Astrocyte (in vitro differentiated cells and primary cell): ENCODE results near the gene C3orf52. TPM values are rescaled to one million over a fixed set of nuclear protein-coding genes. Genes with fewer than 3 reads are reported as not detected.

ENCODE experiments used
- DNase-seq: peaks from one replicate; pipeline ENCODE4 v3.0.0-alpha.2; 2010; ENCODE audit warnings: low read depth
- FAIRE-seq: peaks from 2 replicates; lab custom pipeline; 2011; peaks lifted over from hg19 to GRCh38; lab: Jason Lieb, UNC
- H2AFZ ChIP-seq: 2 replicates; pipeline ENCODE4 v1.6.0; 2012; ENCODE audit warnings: low read depth, low read length, inconsistent platforms
- H3K27ac ChIP-seq: 2 replicates; pipeline ENCODE4 v1.5.1; 2011; ENCODE audit warnings: low read depth, low read length, inconsistent platforms
- H3K27me3 ChIP-seq: 2 replicates; pipeline ENCODE4 v1.6.0; 2011; ENCODE audit warnings: low read length, inconsistent platforms; ENCODE audit not compliant: insufficient read depth
- H3K36me3 ChIP-seq: 2 replicates; pipeline ENCODE4 v1.5.1; 2011; ENCODE audit warnings: low read length, inconsistent platforms; ENCODE audit not compliant: insufficient read depth
- H3K4me1 ChIP-seq: 2 replicates; pipeline ENCODE4 v1.5.1; 2011; ENCODE audit warnings: low read length, inconsistent platforms; ENCODE audit not compliant: insufficient read depth
- H3K4me2 ChIP-seq: 2 replicates; pipeline ENCODE4 v1.6.0; 2012; ENCODE audit warnings: low read length, inconsistent platforms
- H3K4me3 ChIP-seq: 2 replicates; pipeline ENCODE4 v1.5.1; 2011; ENCODE audit warnings: low read depth, mild to moderate bottlenecking, low read length, inconsistent platforms; ENCODE audit not compliant: insufficient read depth
- H3K79me2 ChIP-seq: 2 replicates; pipeline ENCODE4 v1.6.0; 2012; ENCODE audit warnings: mild to moderate bottlenecking, low read length, inconsistent platforms; ENCODE audit not compliant: insufficient read depth
- H3K9ac ChIP-seq: 2 replicates; pipeline ENCODE4 v1.6.0; 2012; ENCODE audit warnings: mild to moderate bottlenecking, low read length, inconsistent platforms
- H3K9me3 ChIP-seq: 2 replicates; pipeline ENCODE4 v1.5.1; 2012; ENCODE audit warnings: low read depth, mild to moderate bottlenecking, low read length, inconsistent platforms; ENCODE audit not compliant: insufficient read depth
- H4K20me1 ChIP-seq: 2 replicates; pipeline ENCODE4 v1.6.0; 2012; ENCODE audit warnings: low read length, inconsistent platforms; ENCODE audit not compliant: insufficient read depth
- H3K27ac Mint-ChIP-seq: one replicate; pipeline ENCODE4 v1.8.0; 2021; ENCODE audit warnings: mild to moderate bottlenecking, mixed read lengths; ENCODE audit not compliant: unreplicated experiment
- H3K27me3 Mint-ChIP-seq: one replicate; pipeline ENCODE4 v1.8.0; 2021; ENCODE audit warnings: low read depth, mixed read lengths; ENCODE audit not compliant: unreplicated experiment
- H3K36me3 Mint-ChIP-seq: one replicate; pipeline ENCODE4 v1.8.0; 2021; ENCODE audit warnings: low read depth, mixed read lengths; ENCODE audit not compliant: unreplicated experiment
- H3K4me1 Mint-ChIP-seq: one replicate; pipeline ENCODE4 v1.8.0; 2021; ENCODE audit warnings: low read depth, mixed read lengths; ENCODE audit not compliant: unreplicated experiment
- H3K4me3 Mint-ChIP-seq: one replicate; pipeline ENCODE4 v1.8.0; 2021; ENCODE audit warnings: mild to moderate bottlenecking, moderate library complexity, mixed read lengths; ENCODE audit not compliant: unreplicated experiment
- H3K9me3 Mint-ChIP-seq: one replicate; pipeline ENCODE4 v1.8.0; 2021; ENCODE audit warnings: mild to moderate bottlenecking, mixed read lengths; ENCODE audit not compliant: unreplicated experiment
- EZH2 ChIP-seq: IDR thresholded peaks from 2 replicates; pipeline ENCODE4 v1.6.1; 2012; ENCODE audit warnings: mild to moderate bottlenecking, low read length, inconsistent platforms; ENCODE audit not compliant: insufficient read depth
- total RNA-seq: library from RNA; stranded (reverse); gene quantifications from 2 replicates; pipeline ENCODE4 v1.2.1, GENCODE V29; 2021
- TF ChIP-seq, protein P1 (sequence below): IDR thresholded peaks from 2 replicates; pipeline ENCODE4 v1.5.1; 2011; ENCODE audit warnings: low read depth, mild to moderate bottlenecking, inconsistent platforms, low read length, moderate library complexity; ENCODE audit not compliant: insufficient read depth

Gene C3orf52
- total RNA-seq, 1 donor from 2014 or later, result 21.9 TPM

DNA sequence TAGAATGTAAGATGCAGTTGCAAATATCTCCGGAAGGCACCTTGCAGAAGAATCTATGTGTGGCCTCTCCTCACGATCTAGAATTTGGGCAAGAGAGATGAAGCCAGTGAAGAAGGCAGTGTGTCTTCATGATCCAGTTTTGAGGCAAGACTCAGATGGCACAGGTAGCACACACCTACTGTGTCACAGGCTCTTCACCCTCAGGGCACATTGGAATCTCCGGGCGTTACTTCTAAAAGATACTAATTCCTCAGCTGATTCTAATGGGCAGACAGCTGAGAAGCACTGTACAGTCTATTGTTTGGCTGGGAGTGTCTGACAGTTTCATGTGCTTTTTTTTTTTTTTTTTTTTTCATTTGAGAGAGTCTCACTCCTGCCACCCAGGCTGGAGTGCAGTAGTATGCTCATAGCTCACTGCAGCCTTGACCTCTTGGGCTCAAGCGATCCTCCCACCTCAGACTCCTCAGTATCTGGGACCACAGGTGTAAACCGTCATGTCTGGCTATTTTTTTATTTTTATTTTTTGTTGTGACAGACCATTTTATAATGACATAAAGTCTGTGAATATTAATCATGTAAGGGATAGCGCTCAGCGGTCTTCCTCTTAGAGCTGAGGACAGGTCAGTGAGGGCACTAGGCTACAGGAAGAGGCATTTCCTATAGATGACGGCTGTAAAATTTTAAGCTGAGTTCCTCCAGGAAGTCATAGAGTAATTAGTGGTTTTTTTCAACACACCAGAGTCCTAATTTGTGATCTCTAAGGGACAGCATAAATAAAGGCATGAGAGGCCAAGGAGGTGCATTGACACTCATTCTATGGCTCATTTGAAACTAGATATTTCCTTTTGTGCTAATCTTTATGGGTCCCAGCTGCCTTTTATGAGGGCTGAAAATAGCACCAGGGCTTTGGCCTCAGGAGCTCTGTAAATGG is 4.0 kb downstream of the C3orf52 start:
- no peak overlapping the region for H3K4me3 ChIP-seq
- no peak for FAIRE-seq
- no peak overlapping the region for H3K4me2 ChIP-seq
- no peaks in the 10 kb centered on the region for H3K27me3 ChIP-seq
- no peak overlapping the region for H3K27ac ChIP-seq
- TF ChIP-seq EZH2, result no peak
- TF ChIP-seq, protein P1, sequence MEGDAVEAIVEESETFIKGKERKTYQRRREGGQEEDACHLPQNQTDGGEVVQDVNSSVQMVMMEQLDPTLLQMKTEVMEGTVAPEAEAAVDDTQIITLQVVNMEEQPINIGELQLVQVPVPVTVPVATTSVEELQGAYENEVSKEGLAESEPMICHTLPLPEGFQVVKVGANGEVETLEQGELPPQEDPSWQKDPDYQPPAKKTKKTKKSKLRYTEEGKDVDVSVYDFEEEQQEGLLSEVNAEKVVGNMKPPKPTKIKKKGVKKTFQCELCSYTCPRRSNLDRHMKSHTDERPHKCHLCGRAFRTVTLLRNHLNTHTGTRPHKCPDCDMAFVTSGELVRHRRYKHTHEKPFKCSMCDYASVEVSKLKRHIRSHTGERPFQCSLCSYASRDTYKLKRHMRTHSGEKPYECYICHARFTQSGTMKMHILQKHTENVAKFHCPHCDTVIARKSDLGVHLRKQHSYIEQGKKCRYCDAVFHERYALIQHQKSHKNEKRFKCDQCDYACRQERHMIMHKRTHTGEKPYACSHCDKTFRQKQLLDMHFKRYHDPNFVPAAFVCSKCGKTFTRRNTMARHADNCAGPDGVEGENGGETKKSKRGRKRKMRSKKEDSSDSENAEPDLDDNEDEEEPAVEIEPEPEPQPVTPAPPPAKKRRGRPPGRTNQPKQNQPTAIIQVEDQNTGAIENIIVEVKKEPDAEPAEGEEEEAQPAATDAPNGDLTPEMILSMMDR, result no peak
- no peak overlapping the region for H3K9ac ChIP-seq
- Mint-ChIP-seq H3K4me3 (no peak overlapping the region), H3K27me3 (no peaks in the 10 kb centered on the region), H3K4me1 (peaks cover 42% of the 10 kb centered on the region), H3K27ac (no peak overlapping the region), H3K36me3 (peaks cover 18% of the 10 kb centered on the region), H3K9me3 (no peaks in the 10 kb centered on the region)
- H3K79me2 ChIP-seq, result peaks cover 79% of the 10 kb centered on the region
- peaks cover 23% of the 10 kb centered on the region for H4K20me1 ChIP-seq
- peaks cover 30% of the 10 kb centered on the region for H3K4me1 ChIP-seq
- no peaks in the 10 kb centered on the region for H3K9me3 ChIP-seq
- no peaks in the 10 kb centered on the region for H3K36me3 ChIP-seq
- DNase-seq, result no peak
- H2AFZ ChIP-seq, result no peak overlapping the region

DNA sequence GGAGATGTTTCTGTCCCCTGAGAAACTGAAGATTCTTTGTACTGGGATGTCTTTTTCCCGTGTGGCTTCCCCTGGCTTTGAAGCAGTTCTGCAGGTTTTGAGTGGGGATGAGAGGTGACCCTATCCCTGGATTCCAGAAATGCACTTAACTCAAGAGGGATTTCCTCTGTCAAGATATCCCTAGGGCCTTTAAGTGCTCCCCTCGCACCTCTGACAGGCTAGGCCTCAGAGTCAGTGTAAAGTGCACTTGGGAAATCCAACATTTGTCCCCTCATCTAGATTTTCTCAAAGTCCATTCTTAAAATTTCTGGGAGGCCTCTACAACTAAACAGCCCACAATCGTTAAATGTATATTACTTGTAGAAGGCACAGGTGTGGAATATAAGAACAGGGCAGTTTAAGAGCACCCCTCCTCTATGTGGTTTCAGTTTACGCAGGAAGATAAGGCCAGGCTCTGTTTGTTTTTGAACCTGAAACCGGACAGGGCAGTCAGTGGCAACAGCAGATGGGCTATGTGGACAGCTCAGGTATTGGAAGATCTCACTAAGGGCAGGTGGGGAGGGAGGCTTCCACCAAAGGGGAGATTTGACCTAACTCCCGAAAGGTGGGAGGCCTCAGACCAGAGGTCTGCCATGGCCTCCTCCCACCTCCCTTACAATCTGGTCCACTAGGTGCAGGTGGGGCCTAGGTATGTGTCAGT is 4.8 kb downstream of the C3orf52 start:
- H3K4me1 ChIP-seq, result peaks cover 26% of the 10 kb centered on the region
- TF ChIP-seq, protein P1, result no peak
- no peak for TF ChIP-seq EZH2
- Mint-ChIP-seq H3K4me1 (peaks cover 50% of the 10 kb centered on the region), H3K36me3 (peaks cover 18% of the 10 kb centered on the region), H3K9me3 (no peaks in the 10 kb centered on the region), H3K27me3 (no peaks in the 10 kb centered on the region), H3K27ac (no peak overlapping the region), H3K4me3 (peak overlapping the region; percentile 3)
- no peak overlapping the region for H3K27ac ChIP-seq
- FAIRE-seq, result no peak
- H3K9ac ChIP-seq, result no peak overlapping the region
- H3K4me2 ChIP-seq, result no peak overlapping the region
- no peak overlapping the region for H3K4me3 ChIP-seq
- peaks cover 23% of the 10 kb centered on the region for H4K20me1 ChIP-seq
- DNase-seq, result no peak
- no peaks in the 10 kb centered on the region for H3K9me3 ChIP-seq
- H3K79me2 ChIP-seq, result peaks cover 80% of the 10 kb centered on the region
- H3K27me3 ChIP-seq, result no peaks in the 10 kb centered on the region
- H2AFZ ChIP-seq, result no peak overlapping the region
- peaks cover under 1% of the 10 kb centered on the region for H3K36me3 ChIP-seq
